AG08395 (cell line): ENCODE data around the gene TFB2M.
"Not testable (repeated sequence)": the region's sequence is repeated elsewhere in the genome, so short reads cannot be mapped to it uniquely, and the experiment has no call there.

Source experiments
- DNase-seq: peaks from one replicate; pipeline ENCODE4 v3.0.0; 2012; ENCODE audit warnings: mixed read lengths, low spot score

TFB2M gene

GRCh38 chr1:246583056-246583440 is 17.0 kb upstream of the TFB2M start:
- no peak for DNase-seq

- no peak for DNase-seq
These were observed 16.4 kb upstream of the TFB2M start for GRCh38 chr1:246582301-246583055.

- no peak for DNase-seq
These were observed 14.7 kb upstream of the TFB2M start for GRCh38 chr1:246580497-246581370.

- peak; percentile 8 for DNase-seq
These were observed 13.8 kb upstream of the TFB2M start for GRCh38 chr1:246579818-246580217.

GRCh38 chr1:246577720-246578106 is 11.7 kb upstream of the TFB2M start:
- no peak for DNase-seq

- DNase-seq, result no peak
These were observed 11.1 kb upstream of the TFB2M start for GRCh38 chr1:246577082-246577719.

GRCh38 chr1:246576709-246577032 is 10.6 kb upstream of the TFB2M start:
- DNase-seq, result no peak

- DNase-seq, result no peak
These were observed 7.4 kb upstream of the TFB2M start for GRCh38 chr1:246573491-246573890.

GRCh38 chr1:246572785-246573184 is 6.7 kb upstream of the TFB2M start:
- DNase-seq, result no peak

GRCh38 chr1:246571953-246572352 is 5.9 kb upstream of the TFB2M start:
- DNase-seq, result no peak

GRCh38 chr1:246571309-246571708 is 5.2 kb upstream of the TFB2M start:
- DNase-seq, result not testable (repeated sequence)

GRCh38 chr1:246569248-246570238 is 3.5 kb upstream of the TFB2M start:
- no peak for DNase-seq

- DNase-seq, result no peak
These were observed 1.7 kb upstream of the TFB2M start for GRCh38 chr1:246567646-246568235.

- peak; percentile 69 for DNase-seq
These were observed 968 bp upstream of the TFB2M start for GRCh38 chr1:246566813-246567645.

- DNase-seq, result peak; percentile 24
These were observed 322 bp downstream of the TFB2M start for GRCh38 chr1:246565751-246566127.

- DNase-seq, result no peak
These were observed 966 bp downstream of the TFB2M start for GRCh38 chr1:246564839-246565750.

- not testable (repeated sequence) for DNase-seq
These were observed 5.2 kb downstream of the TFB2M start for GRCh38 chr1:246560833-246561232.

- no peak for DNase-seq
These were observed 6.8 kb downstream of the TFB2M start for GRCh38 chr1:246559310-246559709.

GRCh38 chr1:246558041-246558440 is 8.0 kb downstream of the TFB2M start:
- DNase-seq, result no peak
